ENCODE measurements around the gene UAP1.

- TF ChIP-seq CTCF (IDR thresholded peaks at IDR 0.05; ENCODE audit: extremely low read depth in 1 of 2, insufficient read depth in 1 of 2, low read depth in 1 of 2, low read length in 2 of 2) (no peak), MAX (IDR thresholded peaks at IDR 0.05; ENCODE audit: insufficient read depth, insufficient read length) (no peak), POLR2AphosphoS5 (IDR thresholded peaks at IDR 0.05; ENCODE audit: insufficient read depth, low read depth, low read length) (no peak), POLR2A (IDR thresholded peaks at IDR 0.05; ENCODE audit: low read depth, low read length) (no peak), JUN (IDR thresholded peaks at IDR 0.05; ENCODE audit: borderline replicate concordance, insufficient read depth, insufficient read length, low read depth) (no peak), GATA2 (IDR thresholded peaks at IDR 0.05; ENCODE audit: insufficient read depth, insufficient read length, low read depth, low read length) (no peak), EZH2 (IDR thresholded peaks at IDR 0.05; ENCODE audit: borderline replicate concordance, low read depth, low read length, severe bottlenecking) (no peak), MYC (IDR thresholded peaks at IDR 0.05; ENCODE audit: low read depth, low read length) (no peak)
Observed at GRCh38 chr1:162580308-162580707, 18.8 kb downstream of the UAP1 start.
